ENCODE data around the gene MUCL3. TPM values are rescaled to one million over a fixed set of nuclear protein-coding genes. Genes with fewer than 3 reads are reported as not detected.
"Not testable (repeated sequence)": the region's sequence is repeated elsewhere in the genome, so short reads cannot be mapped to it uniquely, and the experiment has no call there.

Gene MUCL3
- total RNA-seq, 2 experiments from 2014 or later: not detected

- Mint-ChIP-seq H3K27ac (no peak overlapping the region), H3K36me3 (ENCODE audit: low read depth) (peaks cover 4% of the 10 kb centered on the region), H3K4me3 (no peak overlapping the region), H3K27me3 (ENCODE audit: low read depth) (no peaks in the 10 kb centered on the region), H3K4me1 (ENCODE audit: low read depth) (peaks cover 11% of the 10 kb centered on the region), H3K9me3 (no peaks in the 10 kb centered on the region)
- CTCF ChIA-PET: no interaction called here
- no peak for DNase-seq
- intact Hi-C loops (cut with micrococcal nuclease): no loop called here
Observed at GRCh38 chr6:30901436-30901835, 39.3 kb upstream of the MUCL3 start.

- peaks cover 11% of the 10 kb centered on the region for H3K4me1 Mint-ChIP-seq (ENCODE audit: low read depth)
- H3K4me3 Mint-ChIP-seq; H3K27me3 Mint-ChIP-seq (ENCODE audit: low read depth); H3K27ac Mint-ChIP-seq; H3K9me3 Mint-ChIP-seq; DNase-seq; H3K36me3 Mint-ChIP-seq (ENCODE audit: low read depth); intact Hi-C loops (cut with micrococcal nuclease); CTCF ChIA-PET: not testable (repeated sequence)
Observed at GRCh38 chr6:30902196-30902595, 38.6 kb upstream of the MUCL3 start.

- H3K9me3 Mint-ChIP-seq: no peaks in the 10 kb centered on the region
- CTCF ChIA-PET: no interaction called here
- H3K4me3 Mint-ChIP-seq: no peak overlapping the region
- H3K4me1 Mint-ChIP-seq (ENCODE audit: low read depth): peaks cover 11% of the 10 kb centered on the region
- intact Hi-C loops (cut with micrococcal nuclease): no loop called here
- peaks cover 4% of the 10 kb centered on the region for H3K36me3 Mint-ChIP-seq (ENCODE audit: low read depth)
- H3K27me3 Mint-ChIP-seq (ENCODE audit: low read depth): no peaks in the 10 kb centered on the region
- DNase-seq: no peak
- no peak overlapping the region for H3K27ac Mint-ChIP-seq
Observed at GRCh38 chr6:30902709-30903108, 38.1 kb upstream of the MUCL3 start.

GRCh38 chr6:30903236-30903635 lies 37.5 kb upstream of the MUCL3 start:
- Mint-ChIP-seq H3K4me3 (no peak overlapping the region), H3K36me3 (ENCODE audit: low read depth) (peaks cover 4% of the 10 kb centered on the region), H3K27me3 (ENCODE audit: low read depth) (no peaks in the 10 kb centered on the region), H3K27ac (no peak overlapping the region), H3K4me1 (ENCODE audit: low read depth) (peaks cover 16% of the 10 kb centered on the region), H3K9me3 (no peaks in the 10 kb centered on the region)
- intact Hi-C loops (cut with micrococcal nuclease): no loop called here
- CTCF ChIA-PET: interaction anchor here (0.9 kb wide), 1 partner anchor 20 kb away, joined by 4 read pairs; no protein-coding TSS in a partner anchor
- DNase-seq: no peak

GRCh38 chr6:30907290-30907757 lies 33.4 kb upstream of the MUCL3 start:
- peaks cover 17% of the 10 kb centered on the region for H3K4me1 Mint-ChIP-seq (ENCODE audit: low read depth)
- CTCF ChIA-PET: interaction anchor here (0.6 to 1.7 kb wide), 3 partner anchors 172 to 551 kb away, joined by 4 to 5 read pairs (median 4); no protein-coding TSS in a partner anchor
- intact Hi-C loops (cut with micrococcal nuclease); DNase-seq; H3K27ac Mint-ChIP-seq; H3K27me3 Mint-ChIP-seq (ENCODE audit: low read depth); H3K9me3 Mint-ChIP-seq; H3K36me3 Mint-ChIP-seq (ENCODE audit: low read depth): not testable (repeated sequence)
- H3K4me3 Mint-ChIP-seq: peak overlapping the region; percentile 99

- H3K36me3 Mint-ChIP-seq (ENCODE audit: low read depth): peaks cover 13% of the 10 kb centered on the region
- no peaks in the 10 kb centered on the region for H3K9me3 Mint-ChIP-seq
- H3K4me3 Mint-ChIP-seq: peak within 1 kb of the TSS; percentile 99
- H3K27ac Mint-ChIP-seq: peak within 1 kb of the TSS; percentile 78
- intact Hi-C loops (cut with micrococcal nuclease): loop anchor here (1.0 to 2.0 kb wide), 3 partner anchors 23 to 291 kb away; partner anchors contain the start of genes DDR1, MDC1, MRPS18B and PPP1R10
- H3K4me1 Mint-ChIP-seq (ENCODE audit: low read depth): peaks cover 17% of the 10 kb centered on the region
- H3K27me3 Mint-ChIP-seq (ENCODE audit: low read depth): no peaks in the 10 kb centered on the region
- CTCF ChIA-PET: interaction anchor here (1.2 to 1.4 kb wide), 2 partner anchors 79 to 172 kb away, joined by 4 read pairs; no protein-coding TSS in a partner anchor
- DNase-seq: peak; percentile 98
Observed at GRCh38 chr6:30907758-30908591, 32.8 kb upstream of the MUCL3 start, which contains the start of gene GTF2H4. Gene GTF2H4, plus strand, starts transcription at chr6:30908207.

- DNase-seq: no peak
- peaks cover 17% of the 10 kb centered on the region for H3K36me3 Mint-ChIP-seq (ENCODE audit: low read depth)
- peak overlapping the region; percentile 99 for H3K4me3 Mint-ChIP-seq
- intact Hi-C loops (cut with micrococcal nuclease): loop anchor here (1.0 to 2.0 kb wide), 3 partner anchors 24 to 291 kb away; partner anchors contain the start of genes DDR1, MDC1, MRPS18B and PPP1R10
- H3K27ac Mint-ChIP-seq: no peak overlapping the region
- H3K4me1 Mint-ChIP-seq (ENCODE audit: low read depth): peaks cover 23% of the 10 kb centered on the region
- CTCF ChIA-PET: interaction anchor here (1.2 kb wide), 1 partner anchor 80 kb away, joined by 4 read pairs; no protein-coding TSS in a partner anchor
- H3K27me3 Mint-ChIP-seq (ENCODE audit: low read depth): no peaks in the 10 kb centered on the region
- no peaks in the 10 kb centered on the region for H3K9me3 Mint-ChIP-seq
Observed at GRCh38 chr6:30908700-30909099, 32.1 kb upstream of the MUCL3 start.

GRCh38 chr6:30910473-30910872 lies 30.3 kb upstream of the MUCL3 start:
- H3K9me3 Mint-ChIP-seq; H3K4me3 Mint-ChIP-seq; DNase-seq; CTCF ChIA-PET; H3K27ac Mint-ChIP-seq; H3K27me3 Mint-ChIP-seq (ENCODE audit: low read depth): not testable (repeated sequence)
- peaks cover 17% of the 10 kb centered on the region for H3K36me3 Mint-ChIP-seq (ENCODE audit: low read depth)
- H3K4me1 Mint-ChIP-seq (ENCODE audit: low read depth): peaks cover 28% of the 10 kb centered on the region
- intact Hi-C loops (cut with micrococcal nuclease): loop anchor here (5.0 kb wide), 2 partner anchors 353 to 368 kb away; partner anchors contain the start of genes GNL1 and PRR3

- CTCF ChIA-PET: interaction anchor here (0.9 to 5.8 kb wide), 12 partner anchors 9 to 175 kb away, joined by 3 to 73 read pairs (median 4); partner anchors contain the start of gene IER3
- Mint-ChIP-seq H3K36me3 (ENCODE audit: low read depth) (peaks cover 31% of the 10 kb centered on the region), H3K27ac (no peak overlapping the region), H3K4me1 (ENCODE audit: low read depth) (peaks cover 41% of the 10 kb centered on the region), H3K27me3 (ENCODE audit: low read depth) (no peaks in the 10 kb centered on the region), H3K9me3 (no peaks in the 10 kb centered on the region), H3K4me3 (peak overlapping the region; percentile 87)
- no peak for DNase-seq
- intact Hi-C loops (cut with micrococcal nuclease): loop anchor here (5.0 kb wide), 2 partner anchors 356 to 371 kb away; partner anchors contain the start of genes GNL1 and PRR3
Observed at GRCh38 chr6:30912746-30913520, 27.8 kb upstream of the MUCL3 start.

- Mint-ChIP-seq H3K27me3 (ENCODE audit: low read depth) (no peaks in the 10 kb centered on the region), H3K27ac (peak overlapping the region; percentile 27), H3K4me1 (ENCODE audit: low read depth) (peaks cover 33% of the 10 kb centered on the region), H3K9me3 (no peaks in the 10 kb centered on the region), H3K36me3 (ENCODE audit: low read depth) (peaks cover 35% of the 10 kb centered on the region), H3K4me3 (peak overlapping the region; percentile 87)
- DNase-seq: no peak
- CTCF ChIA-PET: interaction anchor here (0.6 to 5.8 kb wide), 15 partner anchors 8 to 172 kb away, joined by 3 to 73 read pairs (median 4); partner anchors contain the start of gene IER3
- intact Hi-C loops (cut with micrococcal nuclease): loop anchor here (1.0 to 5.0 kb wide), 4 partner anchors 85 to 371 kb away; partner anchors contain the start of genes GNL1 and PRR3
Observed at GRCh38 chr6:30913721-30914075, 27.1 kb upstream of the MUCL3 start.

- DNase-seq: peak; percentile 90
- Mint-ChIP-seq H3K27ac (peak within 1 kb of the TSS; percentile 86), H3K4me3 (peak within 1 kb of the TSS; percentile 87), H3K36me3 (ENCODE audit: low read depth) (peaks cover 37% of the 10 kb centered on the region), H3K9me3 (no peaks in the 10 kb centered on the region), H3K27me3 (ENCODE audit: low read depth) (no peaks in the 10 kb centered on the region), H3K4me1 (ENCODE audit: low read depth) (peaks cover 28% of the 10 kb centered on the region)
- intact Hi-C loops (cut with micrococcal nuclease): loop anchor here (1.0 to 5.0 kb wide), 4 partner anchors 86 to 372 kb away; partner anchors contain the start of genes GNL1 and PRR3
- CTCF ChIA-PET: interaction anchor here (0.6 to 5.8 kb wide), 23 partner anchors 8 to 173 kb away, joined by 3 to 73 read pairs (median 5); partner anchors contain the start of gene IER3
Observed at GRCh38 chr6:30914076-30914853, 26.5 kb upstream of the MUCL3 start, which contains the start of gene VARS2. Gene VARS2, plus strand, starts transcription at chr6:30914238. Its CDS starts 599 bp downstream, at chr6:30914837.
